HEK293 (cell line): Measurements from ENCODE around the gene SMARCA2.

Experiments used
- CTCF ChIP-seq: fragments of 450-650 bp; formaldehyde crosslinking; IDR thresholded peaks from 2 replicates; pipeline ENCODE4 v1.5.1; 2016; ENCODE audit warnings: missing biosample characterization, missing genetic modification characterization
- GLIS1 ChIP-seq: fragments of 450-650 bp; formaldehyde crosslinking; IDR thresholded peaks from 2 replicates; pipeline ENCODE4 v1.5.1; 2016; ENCODE audit warnings: missing biosample characterization, missing genetic modification characterization
- HOXD13 ChIP-seq: sonication (generic); formaldehyde crosslinking; IDR thresholded peaks from 2 replicates; pipeline ENCODE4 v1.8.0; 2022; ENCODE audit warnings: missing genetic modification reagents, borderline replicate concordance
- PBX3 ChIP-seq: sonication (generic); formaldehyde crosslinking; IDR thresholded peaks from 2 replicates; pipeline ENCODE4 v1.8.1; 2022; ENCODE audit warnings: mild to moderate bottlenecking, moderate library complexity, missing genetic modification reagents
- REST ChIP-seq: fragments of 450-650 bp; formaldehyde crosslinking; IDR thresholded peaks from 2 replicates; pipeline ENCODE4 v1.5.1; 2016; ENCODE audit warnings: missing biosample characterization, missing genetic modification characterization
- SALL2 ChIP-seq: fragments of 450-650 bp; formaldehyde crosslinking; IDR thresholded peaks from 2 replicates; pipeline ENCODE4 v1.5.0; 2017; ENCODE audit warnings: missing biosample characterization, mild to moderate bottlenecking, missing genetic modification characterization, borderline replicate concordance
- YY1 ChIP-seq: fragments of 450-650 bp; formaldehyde crosslinking; IDR thresholded peaks from 2 replicates; pipeline ENCODE4 v1.5.1; 2018; ENCODE audit warnings: missing biosample characterization, missing genetic modification characterization
- ZNF768 ChIP-seq: fragments of 450-650 bp; formaldehyde crosslinking; IDR thresholded peaks from 2 replicates; pipeline ENCODE4 v1.5.1; 2018; ENCODE audit warnings: missing biosample characterization, mild to moderate bottlenecking, missing genetic modification characterization
- ZNF777 ChIP-seq: fragments of 450-650 bp; formaldehyde crosslinking; IDR thresholded peaks from 2 replicates; pipeline ENCODE4 v1.5.1; 2017; ENCODE audit warnings: missing biosample characterization, missing genetic modification characterization, borderline replicate concordance
- ZSCAN18 ChIP-seq: fragments of 450-650 bp; formaldehyde crosslinking; IDR thresholded peaks from 2 replicates; pipeline ENCODE4 v1.5.1; 2016; ENCODE audit warnings: missing biosample characterization, missing genetic modification characterization
- TF ChIP-seq, protein P1 (sequence below): fragments of 450-650 bp; formaldehyde crosslinking; conservative IDR thresholded peaks from 2 replicates; pipeline ENCODE4 v1.5.1; 2016; ENCODE audit warnings: low read depth, missing biosample characterization, missing genetic modification characterization

GRCh38 chr9:2196757-2197156, 181.6 kb downstream of the SMARCA2 start:
- TF ChIP-seq CTCF (tag by site-specific recombination) (no peak), YY1 (tag by site-specific recombination) (no peak), REST (tag by site-specific recombination) (no peak), SALL2 (tag by site-specific recombination) (no peak), GLIS1 (no peak), ZNF768 (tag by site-specific recombination) (no peak), PBX3 (CRISPR knock-in tag) (no peak), HOXD13 (no peak), ZNF777 (tag by site-specific recombination) (no peak), ZSCAN18 (tag by site-specific recombination) (no peak)
- TF ChIP-seq, protein P1, sequence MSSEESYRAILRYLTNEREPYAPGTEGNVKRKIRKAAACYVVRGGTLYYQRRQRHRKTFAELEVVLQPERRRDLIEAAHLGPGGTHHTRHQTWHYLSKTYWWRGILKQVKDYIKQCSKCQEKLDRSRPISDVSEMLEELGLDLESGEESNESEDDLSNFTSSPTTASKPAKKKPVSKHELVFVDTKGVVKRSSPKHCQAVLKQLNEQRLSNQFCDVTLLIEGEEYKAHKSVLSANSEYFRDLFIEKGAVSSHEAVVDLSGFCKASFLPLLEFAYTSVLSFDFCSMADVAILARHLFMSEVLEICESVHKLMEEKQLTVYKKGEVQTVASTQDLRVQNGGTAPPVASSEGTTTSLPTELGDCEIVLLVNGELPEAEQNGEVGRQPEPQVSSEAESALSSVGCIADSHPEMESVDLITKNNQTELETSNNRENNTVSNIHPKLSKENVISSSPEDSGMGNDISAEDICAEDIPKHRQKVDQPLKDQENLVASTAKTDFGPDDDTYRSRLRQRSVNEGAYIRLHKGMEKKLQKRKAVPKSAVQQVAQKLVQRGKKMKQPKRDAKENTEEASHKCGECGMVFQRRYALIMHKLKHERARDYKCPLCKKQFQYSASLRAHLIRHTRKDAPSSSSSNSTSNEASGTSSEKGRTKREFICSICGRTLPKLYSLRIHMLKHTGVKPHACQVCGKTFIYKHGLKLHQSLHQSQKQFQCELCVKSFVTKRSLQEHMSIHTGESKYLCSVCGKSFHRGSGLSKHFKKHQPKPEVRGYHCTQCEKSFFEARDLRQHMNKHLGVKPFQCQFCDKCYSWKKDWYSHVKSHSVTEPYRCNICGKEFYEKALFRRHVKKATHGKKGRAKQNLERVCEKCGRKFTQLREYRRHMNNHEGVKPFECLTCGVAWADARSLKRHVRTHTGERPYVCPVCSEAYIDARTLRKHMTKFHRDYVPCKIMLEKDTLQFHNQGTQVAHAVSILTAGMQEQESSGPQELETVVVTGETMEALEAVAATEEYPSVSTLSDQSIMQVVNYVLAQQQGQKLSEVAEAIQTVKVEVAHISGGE (tag by site-specific recombination) = no peak
